Colonic mucosa (tissue), 4 donors: ENCODE measurements around the gene LHFPL3. TPM values are rescaled to one million over a fixed set of nuclear protein-coding genes. Genes with fewer than 3 reads are reported as not detected.

Source experiments
- DNase-seq: peaks from one replicate; pipeline ENCODE4 v3.0.0-alpha.2; 2020
- H3K27ac ChIP-seq: fragments of 200-600 bp; one replicate; pipeline ENCODE4 v1.8.0; 2021
- H3K27me3 ChIP-seq: fragments of 200-600 bp; one replicate; pipeline ENCODE4 v1.8.0; 2021
- H3K36me3 ChIP-seq: fragments of 200-600 bp; one replicate; pipeline ENCODE4 v1.8.0; 2021
- H3K4me1 ChIP-seq: fragments of 200-600 bp; one replicate; pipeline ENCODE4 v1.8.0; 2021; ENCODE audit warnings: mild to moderate bottlenecking
- H3K4me3 ChIP-seq: fragments of 200-600 bp; one replicate; pipeline ENCODE4 v1.8.0; 2021
- H3K9ac ChIP-seq, 2 donors: one replicate each; pipeline ENCODE4 v1.7.0; 2013; ENCODE audit warnings: control low read depth in 2 of 2, low read depth in 2 of 2, low read length in 2 of 2
- H3K9me3 ChIP-seq: fragments of 200-600 bp; one replicate; pipeline ENCODE4 v1.8.0; 2021
- intact Hi-C: fragments of 100-400 bp; cut with DNase I; formaldehyde crosslinking; loops from one replicate; pipeline ENCODE4 v1.14.1; 2022
- total RNA-seq, 2 donors: library from RNA; stranded (reverse); fragmentation: NEBNext Ultra II Directional in 1 of 2; extraction: Animal tissue kit (Norgen Biotek cat#: 25700) in 1 of 2; gene quantifications; one replicate each; pipeline ENCODE4 v1.2.1, GENCODE V29; 2021
- TF ChIP-seq, protein P1 (sequence below): fragments of 200-600 bp; IDR thresholded peaks from one replicate; pipeline ENCODE4 v1.8.0; 2022; ENCODE audit warnings: antibody characterized with exemption, mild to moderate bottlenecking
- donor health status: healthy.
- donor health status: DM: no; HTN: no; CAD: no.
- donor health status: DM: no; HTN: no; CAD: no.

LHFPL3 gene
- total RNA-seq, 2 donors from 2014 or later = 0.12 to 0.27 TPM

GRCh38 chr7:104902183-104902582 lies 573.8 kb downstream of the LHFPL3 start:
- Histone ChIP-seq H3K9ac (no peak overlapping the region), H3K4me1 (no peaks in the 10 kb centered on the region), H3K27ac (no peak overlapping the region), H3K9me3 (no peaks in the 10 kb centered on the region), H3K36me3 (no peaks in the 10 kb centered on the region), H3K27me3 (no peaks in the 10 kb centered on the region), H3K4me3 (no peak overlapping the region)
- intact Hi-C loops = no loop called here
- DNase-seq = no peak
- TF ChIP-seq, protein P1, sequence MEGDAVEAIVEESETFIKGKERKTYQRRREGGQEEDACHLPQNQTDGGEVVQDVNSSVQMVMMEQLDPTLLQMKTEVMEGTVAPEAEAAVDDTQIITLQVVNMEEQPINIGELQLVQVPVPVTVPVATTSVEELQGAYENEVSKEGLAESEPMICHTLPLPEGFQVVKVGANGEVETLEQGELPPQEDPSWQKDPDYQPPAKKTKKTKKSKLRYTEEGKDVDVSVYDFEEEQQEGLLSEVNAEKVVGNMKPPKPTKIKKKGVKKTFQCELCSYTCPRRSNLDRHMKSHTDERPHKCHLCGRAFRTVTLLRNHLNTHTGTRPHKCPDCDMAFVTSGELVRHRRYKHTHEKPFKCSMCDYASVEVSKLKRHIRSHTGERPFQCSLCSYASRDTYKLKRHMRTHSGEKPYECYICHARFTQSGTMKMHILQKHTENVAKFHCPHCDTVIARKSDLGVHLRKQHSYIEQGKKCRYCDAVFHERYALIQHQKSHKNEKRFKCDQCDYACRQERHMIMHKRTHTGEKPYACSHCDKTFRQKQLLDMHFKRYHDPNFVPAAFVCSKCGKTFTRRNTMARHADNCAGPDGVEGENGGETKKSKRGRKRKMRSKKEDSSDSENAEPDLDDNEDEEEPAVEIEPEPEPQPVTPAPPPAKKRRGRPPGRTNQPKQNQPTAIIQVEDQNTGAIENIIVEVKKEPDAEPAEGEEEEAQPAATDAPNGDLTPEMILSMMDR = no peak

DNA sequence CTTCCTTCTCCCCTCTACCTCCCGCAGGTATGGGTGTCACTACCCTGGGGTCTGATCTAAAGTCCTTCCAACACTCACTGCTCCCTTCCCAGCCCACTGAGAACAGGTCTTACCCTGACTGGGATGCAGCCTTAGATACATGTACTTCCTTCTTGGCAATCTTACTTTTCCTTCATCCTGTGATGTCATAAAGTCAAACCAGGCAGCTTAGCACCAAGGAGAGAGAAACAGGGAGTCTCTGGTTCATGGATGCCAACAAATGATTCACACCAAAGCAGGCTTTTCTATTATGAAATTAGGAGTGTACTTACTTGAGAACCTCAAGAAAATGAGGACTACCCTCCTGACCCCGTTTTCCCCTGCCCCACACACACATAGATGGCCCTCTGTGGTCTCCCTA lies 574.6 kb downstream of the LHFPL3 start:
- Histone ChIP-seq H3K4me3 (no peak overlapping the region), H3K27me3 (no peaks in the 10 kb centered on the region), H3K27ac (no peak overlapping the region), H3K4me1 (no peaks in the 10 kb centered on the region), H3K9ac (no peak overlapping the region), H3K9me3 (no peaks in the 10 kb centered on the region), H3K36me3 (no peaks in the 10 kb centered on the region)
- no peak for DNase-seq
- intact Hi-C loops = no loop called here
- TF ChIP-seq, protein P1 = no peak

DNA sequence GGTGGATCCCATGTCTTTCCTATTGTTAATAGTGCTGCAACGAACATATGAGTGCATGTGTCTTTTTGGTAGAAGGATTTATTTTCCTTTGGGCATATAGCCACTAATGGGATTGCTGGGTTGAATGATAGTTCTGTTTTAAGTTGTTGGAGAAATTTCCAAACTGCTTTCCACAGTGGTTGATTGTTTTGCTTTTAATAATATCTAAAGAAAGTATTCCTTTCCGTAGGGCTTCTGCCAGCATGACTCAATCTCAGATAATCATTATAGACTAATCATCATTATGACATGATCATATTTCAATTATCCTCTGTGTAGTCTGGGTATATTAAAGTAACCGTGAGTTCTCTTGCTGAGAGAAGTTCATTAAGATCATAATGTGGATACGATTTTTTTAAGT lies 575.4 kb downstream of the LHFPL3 start:
- TF ChIP-seq, protein P1 = no peak
- no peak overlapping the region for H3K9ac ChIP-seq
- no peak overlapping the region for H3K27ac ChIP-seq
- no peaks in the 10 kb centered on the region for H3K4me1 ChIP-seq
- intact Hi-C loops = no loop called here
- no peaks in the 10 kb centered on the region for H3K36me3 ChIP-seq
- no peaks in the 10 kb centered on the region for H3K27me3 ChIP-seq
- no peaks in the 10 kb centered on the region for H3K9me3 ChIP-seq
- DNase-seq = no peak
- no peak overlapping the region for H3K4me3 ChIP-seq

DNA sequence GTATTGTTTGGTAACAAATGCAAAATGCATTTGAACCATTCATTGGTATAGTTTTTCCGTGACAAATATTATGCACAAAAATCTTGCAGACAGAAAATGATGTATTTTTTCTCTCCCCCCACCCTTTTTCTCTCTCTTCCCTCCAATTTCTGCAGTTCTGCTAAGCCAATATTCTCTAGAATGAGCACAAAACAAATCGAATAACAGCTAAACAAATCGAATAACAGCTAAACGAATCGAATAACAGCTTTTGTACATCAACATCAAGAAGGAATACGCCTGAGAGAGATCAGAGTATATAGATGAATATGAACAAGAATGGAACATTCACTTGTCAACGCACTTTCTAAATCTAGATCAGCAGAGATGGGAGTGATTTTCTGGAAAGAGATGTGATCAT lies 577.6 kb downstream of the LHFPL3 start:
- Histone ChIP-seq H3K9me3 (no peaks in the 10 kb centered on the region), H3K27ac (no peak overlapping the region), H3K4me1 (no peaks in the 10 kb centered on the region), H3K27me3 (no peaks in the 10 kb centered on the region), H3K4me3 (no peak overlapping the region), H3K36me3 (no peaks in the 10 kb centered on the region), H3K9ac (no peak overlapping the region)
- intact Hi-C loops = no loop called here
- TF ChIP-seq, protein P1 = no peak
- DNase-seq = no peak

GRCh38 chr7:104906556-104906955 lies 578.2 kb downstream of the LHFPL3 start:
- Histone ChIP-seq H3K9ac (no peak overlapping the region), H3K27ac (no peak overlapping the region), H3K4me3 (no peak overlapping the region), H3K4me1 (no peaks in the 10 kb centered on the region), H3K27me3 (no peaks in the 10 kb centered on the region), H3K9me3 (no peaks in the 10 kb centered on the region), H3K36me3 (no peaks in the 10 kb centered on the region)
- DNase-seq = no peak
- intact Hi-C loops = no loop called here
- TF ChIP-seq, protein P1 = no peak

DNA sequence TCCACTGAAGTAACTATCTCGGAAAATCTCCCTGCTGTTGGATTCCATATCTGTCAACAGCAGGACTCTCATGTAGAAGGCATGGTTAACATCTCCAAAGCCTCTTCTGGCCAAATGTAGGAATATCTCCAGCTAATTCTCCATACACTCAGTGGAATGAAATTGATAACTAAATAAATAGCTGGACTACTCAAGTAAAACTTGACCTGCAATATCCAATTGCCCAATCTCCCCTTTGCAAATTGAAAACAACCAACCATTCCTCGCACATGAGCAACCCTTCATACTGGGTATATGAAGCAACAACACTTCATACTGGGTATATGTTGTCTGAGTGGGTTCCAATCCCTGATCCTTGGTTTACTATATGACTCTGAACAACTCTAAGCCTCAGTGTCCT lies 580.2 kb downstream of the LHFPL3 start:
- Histone ChIP-seq H3K27ac (no peak overlapping the region), H3K36me3 (no peaks in the 10 kb centered on the region), H3K4me3 (no peak overlapping the region), H3K9ac (no peak overlapping the region), H3K27me3 (no peaks in the 10 kb centered on the region), H3K9me3 (no peaks in the 10 kb centered on the region), H3K4me1 (no peaks in the 10 kb centered on the region)
- TF ChIP-seq, protein P1 = no peak
- DNase-seq = no peak
- intact Hi-C loops = no loop called here
